Astrocyte of the spinal cord (primary cell): Measurements from ENCODE around the gene OR4K2.
"Not testable (repeated sequence)": the region's sequence is repeated elsewhere in the genome, so short reads cannot be mapped to it uniquely, and the experiment has no call there.

Experiments used
- DNase-seq: peaks from one replicate; pipeline ENCODE4 v3.0.0; 2011; ENCODE audit warnings: low read depth, low spot score
- H3K4me3 ChIP-seq: 2 replicates; pipeline ENCODE4 v1.5.1; 2011; ENCODE audit warnings: low read depth, mild to moderate bottlenecking, low read length, moderate library complexity
- in situ Hi-C: cut with HindIII; loops from 2 replicates; pipeline ENCODE4 v1.10.0; 2017; ENCODE audit warnings: low sequenced_read_pairs
- TF ChIP-seq, protein P1 (sequence below): IDR thresholded peaks from 2 replicates; pipeline ENCODE4 v1.5.1; 2012; ENCODE audit warnings: low read depth, mild to moderate bottlenecking, low read length, inconsistent platforms

Gene OR4K2, protein sequence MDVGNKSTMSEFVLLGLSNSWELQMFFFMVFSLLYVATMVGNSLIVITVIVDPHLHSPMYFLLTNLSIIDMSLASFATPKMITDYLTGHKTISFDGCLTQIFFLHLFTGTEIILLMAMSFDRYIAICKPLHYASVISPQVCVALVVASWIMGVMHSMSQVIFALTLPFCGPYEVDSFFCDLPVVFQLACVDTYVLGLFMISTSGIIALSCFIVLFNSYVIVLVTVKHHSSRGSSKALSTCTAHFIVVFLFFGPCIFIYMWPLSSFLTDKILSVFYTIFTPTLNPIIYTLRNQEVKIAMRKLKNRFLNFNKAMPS

DNA sequence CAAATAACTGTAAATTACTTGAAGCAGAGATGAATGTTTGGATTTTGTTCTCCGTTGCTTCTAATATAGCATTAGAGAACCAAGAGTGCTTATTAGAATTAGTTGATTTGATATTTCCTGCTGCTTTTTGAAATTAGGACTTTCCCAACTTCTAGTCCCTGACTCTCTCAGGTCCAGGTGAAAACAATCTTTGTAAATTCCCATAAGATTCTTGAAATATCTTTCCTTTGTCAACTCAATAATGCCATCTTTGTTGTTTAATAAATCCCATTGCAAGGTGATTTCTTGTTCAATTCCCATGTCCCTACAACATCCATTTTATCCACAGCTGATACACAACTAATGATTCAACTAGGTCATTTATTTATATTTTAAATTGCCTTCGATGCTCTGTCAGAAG is at the start of gene OR4K2:
Gene OR4K2 (plus strand): TSS at position 301 of the 400 bp plus-strand sequence. CDS start 1,126 bp downstream, outside the sequence.
- in situ Hi-C loops, result no loop called here
- no peak for DNase-seq
- H3K4me3 ChIP-seq, result no peak within 1 kb of the TSS
- TF ChIP-seq, protein P1, sequence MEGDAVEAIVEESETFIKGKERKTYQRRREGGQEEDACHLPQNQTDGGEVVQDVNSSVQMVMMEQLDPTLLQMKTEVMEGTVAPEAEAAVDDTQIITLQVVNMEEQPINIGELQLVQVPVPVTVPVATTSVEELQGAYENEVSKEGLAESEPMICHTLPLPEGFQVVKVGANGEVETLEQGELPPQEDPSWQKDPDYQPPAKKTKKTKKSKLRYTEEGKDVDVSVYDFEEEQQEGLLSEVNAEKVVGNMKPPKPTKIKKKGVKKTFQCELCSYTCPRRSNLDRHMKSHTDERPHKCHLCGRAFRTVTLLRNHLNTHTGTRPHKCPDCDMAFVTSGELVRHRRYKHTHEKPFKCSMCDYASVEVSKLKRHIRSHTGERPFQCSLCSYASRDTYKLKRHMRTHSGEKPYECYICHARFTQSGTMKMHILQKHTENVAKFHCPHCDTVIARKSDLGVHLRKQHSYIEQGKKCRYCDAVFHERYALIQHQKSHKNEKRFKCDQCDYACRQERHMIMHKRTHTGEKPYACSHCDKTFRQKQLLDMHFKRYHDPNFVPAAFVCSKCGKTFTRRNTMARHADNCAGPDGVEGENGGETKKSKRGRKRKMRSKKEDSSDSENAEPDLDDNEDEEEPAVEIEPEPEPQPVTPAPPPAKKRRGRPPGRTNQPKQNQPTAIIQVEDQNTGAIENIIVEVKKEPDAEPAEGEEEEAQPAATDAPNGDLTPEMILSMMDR, result no peak

DNA sequence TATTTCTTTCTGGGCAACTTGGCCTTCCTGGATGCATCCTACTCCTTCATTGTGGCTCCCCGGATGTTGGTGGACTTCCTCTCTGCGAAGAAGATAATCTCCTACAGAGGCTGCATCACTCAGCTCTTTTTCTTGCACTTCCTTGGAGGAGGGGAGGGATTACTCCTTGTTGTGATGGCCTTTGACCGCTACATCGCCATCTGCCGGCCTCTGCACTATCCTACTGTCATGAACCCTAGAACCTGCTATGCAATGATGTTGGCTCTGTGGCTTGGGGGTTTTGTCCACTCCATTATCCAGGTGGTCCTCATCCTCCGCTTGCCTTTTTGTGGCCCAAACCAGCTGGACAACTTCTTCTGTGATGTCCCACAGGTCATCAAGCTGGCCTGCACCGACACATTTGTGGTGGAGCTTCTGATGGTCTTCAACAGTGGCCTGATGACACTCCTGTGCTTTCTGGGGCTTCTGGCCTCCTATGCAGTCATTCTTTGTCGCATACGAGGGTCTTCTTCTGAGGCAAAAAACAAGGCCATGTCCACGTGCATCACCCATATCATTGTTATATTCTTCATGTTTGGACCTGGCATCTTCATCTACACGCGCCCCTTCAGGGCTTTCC is 47.2 kb upstream of the OR4K2 start:
- H3K4me3 ChIP-seq, in situ Hi-C loops, DNase-seq: not testable (repeated sequence)

DNA sequence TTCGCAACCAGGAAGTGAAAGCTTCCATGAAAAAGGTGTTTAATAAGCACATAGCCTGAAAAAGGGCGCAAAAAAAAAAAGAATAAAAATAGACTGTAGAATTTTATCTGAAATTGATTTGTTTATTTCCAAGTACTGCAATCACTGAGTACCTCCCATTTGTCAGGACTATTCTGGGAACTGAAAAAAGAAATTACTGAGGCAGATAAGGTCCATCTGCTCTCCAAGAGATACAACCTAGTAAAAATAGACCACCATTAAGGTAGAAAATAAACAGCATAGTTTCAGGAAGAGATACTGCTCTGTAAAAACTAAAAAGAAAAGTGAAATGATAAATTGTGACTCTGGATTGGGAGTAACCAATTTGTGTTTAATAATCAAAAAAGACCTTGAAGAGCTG is 46.6 kb upstream of the OR4K2 start:
- no peak overlapping the region for H3K4me3 ChIP-seq
- TF ChIP-seq, protein P1, result no peak
- no peak for DNase-seq
- in situ Hi-C loops, result no loop called here

DNA sequence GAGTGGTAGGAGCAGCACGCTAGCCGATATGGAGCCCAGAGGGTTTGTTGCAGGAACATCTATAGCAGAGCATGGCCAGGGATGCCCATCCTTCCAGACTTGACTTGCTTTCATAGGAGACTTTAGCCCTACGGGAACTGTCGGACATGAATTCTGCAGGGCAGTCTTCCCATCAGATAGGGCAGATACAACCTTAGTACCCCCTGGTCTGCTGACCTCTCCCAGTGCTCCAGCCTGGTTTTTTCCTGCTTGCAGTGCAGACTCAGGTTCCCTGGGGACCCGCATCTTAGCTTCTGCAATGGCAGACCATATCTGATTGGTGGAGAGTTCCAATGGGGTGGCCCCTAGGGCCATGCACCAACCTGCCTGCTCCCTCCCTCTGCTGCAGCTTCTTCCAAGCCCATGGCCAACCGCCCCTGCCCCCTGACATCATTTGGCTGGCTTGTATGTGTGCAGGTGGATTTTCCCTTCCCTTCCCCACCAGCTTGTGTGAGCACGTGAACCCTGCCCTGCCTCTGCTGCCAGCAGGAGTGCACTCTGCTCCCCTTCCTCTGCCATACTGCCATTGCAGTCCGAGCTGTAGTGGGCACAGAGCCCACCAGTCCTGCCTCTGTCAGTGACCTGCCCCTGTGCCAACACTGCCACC is 40.6 kb upstream of the OR4K2 start:
- in situ Hi-C loops, H3K4me3 ChIP-seq, DNase-seq: not testable (repeated sequence)

DNA sequence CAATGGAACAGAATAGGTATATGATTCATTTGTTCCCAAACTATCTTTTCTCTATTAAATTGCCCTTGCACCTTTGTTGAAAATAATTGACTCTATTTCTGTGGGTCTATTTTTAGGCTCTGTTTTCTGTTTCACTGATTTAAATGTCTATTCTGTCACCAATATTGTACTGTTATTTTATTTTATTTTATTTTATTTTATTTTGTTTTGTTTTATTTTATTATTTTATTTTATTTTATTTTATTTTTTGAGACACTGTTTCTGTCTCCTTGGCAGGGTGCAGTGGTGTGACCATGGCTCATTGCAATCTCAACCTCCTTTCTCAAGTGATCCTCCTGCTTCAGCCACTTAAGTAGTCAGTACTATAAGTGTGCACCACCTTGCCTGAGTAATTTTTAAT is 36.5 kb upstream of the OR4K2 start:
- TF ChIP-seq, protein P1, result no peak
- in situ Hi-C loops, result no loop called here
- DNase-seq, result no peak
- H3K4me3 ChIP-seq, result no peak overlapping the region

DNA sequence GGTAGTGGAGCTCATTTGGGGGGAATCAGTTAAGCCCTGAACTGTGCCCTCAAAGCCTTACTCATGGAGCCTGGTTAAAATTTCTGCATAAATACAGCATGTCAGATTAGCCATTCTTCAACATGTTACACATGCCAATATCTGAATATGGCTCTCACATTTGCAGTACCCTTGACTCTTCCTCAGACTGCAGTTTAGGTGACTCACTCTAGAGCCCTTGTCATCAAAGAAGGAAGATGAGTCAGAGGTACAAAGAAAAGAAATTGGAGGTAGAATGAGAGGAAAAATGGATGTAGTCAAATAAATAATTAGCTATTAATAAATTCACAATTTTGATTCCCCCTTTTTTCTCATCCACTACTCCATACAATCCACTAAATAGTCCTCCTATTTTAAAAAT is 23.6 kb upstream of the OR4K2 start:
- DNase-seq, result no peak
- no peak overlapping the region for H3K4me3 ChIP-seq
- in situ Hi-C loops, result no loop called here
- TF ChIP-seq, protein P1, result no peak

DNA sequence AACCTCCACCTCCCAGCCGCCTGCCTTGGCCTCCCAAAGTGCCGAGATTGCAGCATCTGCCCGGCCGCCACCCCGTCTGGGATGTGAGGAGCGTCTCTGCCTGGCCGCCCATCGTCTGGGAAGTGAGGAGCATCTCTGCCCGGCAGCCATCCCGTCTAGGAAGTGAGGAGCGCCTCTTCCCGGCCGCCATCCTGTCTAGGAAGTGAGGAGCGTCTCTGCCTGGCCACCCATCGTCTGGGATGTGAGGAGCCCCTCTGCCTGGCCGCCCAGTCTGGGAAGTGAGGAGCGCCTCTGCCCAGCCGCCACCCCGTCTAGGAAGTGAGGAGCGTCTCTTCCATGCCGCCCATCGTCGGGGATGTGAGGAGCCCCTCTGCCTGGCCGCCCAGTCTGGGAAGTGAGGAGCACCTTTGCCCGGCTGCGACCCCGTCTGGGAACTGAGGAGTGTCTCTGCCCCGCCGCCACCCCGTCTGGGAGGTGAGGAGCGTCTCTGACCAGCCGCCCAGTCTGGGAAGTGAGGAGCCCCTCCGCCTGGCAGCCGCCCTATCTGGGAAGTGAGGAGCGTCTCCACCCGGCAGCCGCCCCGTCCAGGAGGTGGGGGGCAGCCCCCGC is 8.8 kb upstream of the OR4K2 start:
- H3K4me3 ChIP-seq, DNase-seq, in situ Hi-C loops: not testable (repeated sequence)

DNA sequence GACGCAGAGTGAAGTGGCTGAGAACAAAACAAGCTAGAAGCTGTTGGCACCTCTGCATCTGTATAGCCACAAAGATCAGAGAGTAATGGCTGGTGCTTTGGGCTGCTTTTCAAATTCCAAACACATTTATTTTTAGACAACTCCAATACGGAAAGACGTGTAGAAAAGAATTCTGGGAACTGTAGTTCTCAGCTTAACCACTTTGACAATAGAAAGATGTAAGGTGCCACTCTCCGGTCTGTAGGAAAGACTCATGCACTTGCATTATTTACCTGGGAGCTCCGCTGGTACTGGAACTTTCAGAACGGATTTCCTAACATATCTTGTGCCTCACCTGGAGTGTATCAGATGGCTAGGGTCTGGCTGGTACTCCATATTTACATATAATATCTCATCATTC is 1.8 kb upstream of the OR4K2 start:
- TF ChIP-seq, protein P1, result no peak
- H3K4me3 ChIP-seq, result no peak overlapping the region
- no peak for DNase-seq
- in situ Hi-C loops, result no loop called here
